ENCODE measurements around the gene SORBS1. TPM values are rescaled to one million over a fixed set of nuclear protein-coding genes. Genes with fewer than 3 reads are reported as not detected.

The SORBS1 gene
- total RNA-seq, 2 experiments from 2014 or later: 0.24 to 0.47 TPM

DNA sequence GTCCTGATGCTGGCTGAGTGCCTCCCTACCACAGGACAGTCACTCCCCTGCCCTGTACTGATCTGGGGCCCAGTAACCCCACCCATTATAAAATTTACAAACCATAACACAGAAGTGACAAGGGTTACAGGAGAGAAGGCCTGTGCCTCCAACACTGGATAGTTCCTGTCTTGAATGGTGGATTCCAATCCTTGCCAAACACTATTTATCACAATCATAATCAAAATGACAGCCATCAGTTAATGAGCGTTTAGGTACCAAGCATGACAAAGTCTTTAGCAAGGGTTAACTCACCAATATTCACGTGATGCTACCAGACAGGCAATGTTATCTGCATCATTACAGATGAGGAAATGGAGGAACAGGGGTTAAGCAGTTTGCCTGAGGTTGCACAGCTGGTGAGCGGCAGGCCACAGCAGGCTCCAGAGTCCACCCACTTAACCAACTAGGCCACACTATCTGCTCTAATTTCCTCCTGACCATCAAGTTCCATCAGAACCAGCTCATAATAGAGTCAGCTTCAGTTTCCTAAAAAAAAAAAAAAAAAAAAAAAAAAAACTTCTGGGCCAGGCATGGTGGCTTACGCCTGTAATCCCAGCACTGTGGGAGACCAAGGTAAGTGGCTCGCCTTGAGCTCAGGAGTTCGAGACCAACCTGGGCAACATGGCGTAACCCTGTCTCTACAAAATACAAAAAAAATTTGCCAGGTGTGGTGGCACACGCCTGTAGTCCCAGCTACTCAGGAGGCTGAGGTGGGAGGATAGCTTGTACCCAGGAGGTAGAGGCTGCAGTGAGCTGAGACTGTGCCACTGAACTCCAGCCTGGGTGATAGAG lies 284.6 kb downstream of the SORBS1 start:
- Mint-ChIP-seq H3K36me3 (ENCODE audit: low read depth) (no peaks in the 10 kb centered on the region), H3K4me1 (ENCODE audit: low read depth) (no peaks in the 10 kb centered on the region), H3K27me3 (ENCODE audit: low read depth) (peaks cover 5% of the 10 kb centered on the region), H3K27ac (no peak overlapping the region), H3K9me3 (ENCODE audit: insufficient read depth) (no peaks in the 10 kb centered on the region), H3K4me3 (no peak overlapping the region)
- CTCF ChIA-PET: interaction anchor here (1.4 kb wide), 2 partner anchors 30 to 34 kb away, joined by 3 read pairs; no protein-coding TSS in a partner anchor
- no peak for DNase-seq
- no peak for ATAC-seq
- POLR2A ChIA-PET: no interaction called here

DNA sequence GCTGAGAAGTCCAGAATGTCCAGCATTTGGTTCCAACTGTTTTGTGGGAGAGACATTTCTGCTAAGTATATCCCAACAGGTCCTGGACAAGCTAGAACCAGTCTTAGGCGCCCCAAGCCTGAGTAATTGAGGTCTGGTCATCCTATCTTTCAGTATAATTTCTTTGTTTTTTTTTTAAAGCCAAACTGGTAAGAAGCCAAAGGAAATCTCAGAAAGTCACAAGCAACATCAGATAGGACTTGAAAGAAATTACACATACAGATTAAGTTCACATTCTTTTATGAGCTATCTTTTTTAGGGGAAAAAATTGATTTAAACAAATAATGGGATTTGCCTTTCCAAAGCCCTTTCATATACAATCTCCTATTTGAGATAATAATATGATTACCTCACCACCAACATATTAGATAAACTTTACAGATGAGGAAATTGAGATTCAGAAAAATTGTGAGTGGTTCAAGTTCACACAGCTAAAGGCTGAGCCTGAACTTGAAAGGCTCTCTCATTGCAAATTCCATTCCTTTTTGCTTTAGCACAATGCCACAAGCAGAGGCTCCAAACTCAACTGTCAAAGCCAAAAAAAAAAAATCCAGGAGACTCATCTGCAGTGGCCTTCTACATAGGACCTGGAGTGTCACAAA lies 285.3 kb downstream of the SORBS1 start:
- POLR2A ChIA-PET: no interaction called here
- ATAC-seq: no peak
- DNase-seq: no peak
- Mint-ChIP-seq H3K4me3 (no peak overlapping the region), H3K27ac (no peak overlapping the region), H3K9me3 (ENCODE audit: insufficient read depth) (no peaks in the 10 kb centered on the region), H3K4me1 (ENCODE audit: low read depth) (no peaks in the 10 kb centered on the region), H3K27me3 (ENCODE audit: low read depth) (peaks cover 3% of the 10 kb centered on the region), H3K36me3 (ENCODE audit: low read depth) (no peaks in the 10 kb centered on the region)
- CTCF ChIA-PET: interaction anchor here (1.4 kb wide), 1 partner anchor 33 kb away, joined by 3 read pairs; no protein-coding TSS in a partner anchor

DNA sequence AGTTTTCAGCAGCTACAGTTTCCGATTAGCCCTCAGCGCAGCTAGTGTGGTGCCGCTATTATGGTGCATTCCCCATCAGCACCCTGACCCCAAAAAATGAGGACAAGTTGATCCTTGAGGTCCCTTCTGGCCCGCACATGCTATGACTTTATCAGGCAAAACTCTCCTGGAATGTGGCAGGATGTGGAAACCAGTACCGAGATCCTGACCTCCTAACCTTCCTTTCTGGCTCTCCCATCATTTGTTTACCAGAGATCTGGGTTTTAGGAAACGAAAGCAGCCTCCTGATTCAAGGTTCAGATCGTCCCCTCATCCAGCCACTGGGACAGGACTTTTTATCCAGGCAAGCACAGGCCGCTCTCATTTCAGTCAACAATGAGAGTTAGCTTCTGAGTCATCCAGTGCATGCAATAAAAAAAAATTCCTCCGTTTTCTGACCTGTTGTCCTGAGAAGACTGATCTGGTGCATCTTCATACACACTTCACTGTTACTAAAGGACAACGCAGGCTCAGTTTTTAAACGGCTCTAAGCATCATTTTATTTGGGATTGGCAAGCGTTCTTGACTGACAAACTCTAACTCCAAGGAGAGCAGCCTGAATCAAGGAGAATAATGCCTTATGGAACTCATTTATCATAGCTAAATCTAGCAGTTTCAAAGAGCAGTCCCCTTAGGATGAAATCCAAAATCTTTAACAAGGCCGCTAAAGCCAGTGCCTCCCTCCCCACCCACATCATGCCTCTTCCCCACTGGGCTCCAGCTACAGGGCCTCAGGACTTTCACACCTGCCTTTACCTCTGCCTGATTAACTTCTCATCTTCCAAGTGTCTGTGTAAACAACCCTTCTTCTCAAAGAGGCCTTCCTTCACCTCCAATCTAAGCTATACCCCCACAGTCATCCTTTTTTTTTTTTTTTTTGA lies 287.5 kb downstream of the SORBS1 start:
- H3K4me3 Mint-ChIP-seq: no peak overlapping the region
- CTCF ChIA-PET: interaction anchor here (1.4 kb wide), 1 partner anchor 30 kb away, joined by 5 read pairs; no protein-coding TSS in a partner anchor

DNA sequence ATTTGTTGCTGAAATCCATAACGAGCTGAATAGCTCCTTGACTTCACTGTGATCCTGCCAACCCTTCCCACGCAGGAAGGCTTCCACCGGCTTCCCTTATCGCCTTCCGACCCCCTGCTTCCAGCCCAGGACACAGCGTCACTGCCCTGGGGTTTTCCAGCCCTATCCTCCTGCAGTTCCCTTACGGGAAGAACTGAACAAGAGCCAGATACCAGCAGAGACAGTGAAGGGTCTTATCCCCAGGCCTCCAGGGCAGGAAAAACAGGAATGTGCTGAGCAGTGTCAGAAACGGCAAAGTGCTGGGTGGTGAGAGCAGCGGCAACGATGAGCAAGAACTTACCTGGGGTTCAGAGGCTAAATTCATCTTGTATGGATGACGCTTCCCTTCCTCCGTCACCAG lies 292.7 kb downstream of the SORBS1 start:
- ATAC-seq (no peak), DNase-seq (no peak)
- no peak overlapping the region for H3K4me3 Mint-ChIP-seq
- POLR2A ChIA-PET: no interaction called here
- no peaks in the 10 kb centered on the region for H3K9me3 Mint-ChIP-seq (ENCODE audit: insufficient read depth)
- peaks cover 2% of the 10 kb centered on the region for H3K27me3 Mint-ChIP-seq (ENCODE audit: low read depth)
- H3K4me1 Mint-ChIP-seq (ENCODE audit: low read depth): no peaks in the 10 kb centered on the region
- H3K36me3 Mint-ChIP-seq (ENCODE audit: low read depth): no peaks in the 10 kb centered on the region
- H3K27ac Mint-ChIP-seq: no peak overlapping the region
- CTCF ChIA-PET: no interaction called here

More for the DNA sequence above, 287.5 kb downstream of the SORBS1 start:
- no peaks in the 10 kb centered on the region for H3K36me3 Mint-ChIP-seq (ENCODE audit: low read depth)
- POLR2A ChIA-PET: no interaction called here
- H3K9me3 Mint-ChIP-seq (ENCODE audit: insufficient read depth): no peaks in the 10 kb centered on the region
- DNase-seq (no peak), ATAC-seq (no peak)
- H3K27me3 Mint-ChIP-seq (ENCODE audit: low read depth): peaks cover 2% of the 10 kb centered on the region
- no peak overlapping the region for H3K27ac Mint-ChIP-seq
- H3K4me1 Mint-ChIP-seq (ENCODE audit: low read depth): no peaks in the 10 kb centered on the region

DNA sequence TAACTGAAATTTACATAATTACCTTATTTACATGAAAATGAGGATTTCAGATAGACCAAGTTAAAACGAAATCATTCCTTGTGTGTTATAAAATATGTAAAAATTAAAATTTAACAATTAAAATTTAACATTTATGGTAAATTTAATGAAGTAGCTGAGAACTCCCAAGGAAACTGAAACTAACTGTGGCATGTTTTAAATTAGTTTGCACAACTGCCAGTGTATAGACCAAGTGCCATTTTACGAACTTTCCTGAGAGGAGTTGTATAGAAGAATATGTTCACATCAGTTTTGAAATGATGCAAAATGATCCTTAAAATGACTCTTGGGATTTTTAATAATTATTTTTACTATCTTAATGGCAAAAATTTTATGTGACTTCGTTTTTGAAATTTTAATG lies 293.9 kb downstream of the SORBS1 start:
- Mint-ChIP-seq H3K4me1 (ENCODE audit: low read depth) (no peaks in the 10 kb centered on the region), H3K36me3 (ENCODE audit: low read depth) (no peaks in the 10 kb centered on the region), H3K27ac (no peak overlapping the region), H3K27me3 (ENCODE audit: low read depth) (peaks cover 3% of the 10 kb centered on the region), H3K4me3 (no peak overlapping the region), H3K9me3 (ENCODE audit: insufficient read depth) (no peaks in the 10 kb centered on the region)
- CTCF ChIA-PET: no interaction called here
- no peak for ATAC-seq
- POLR2A ChIA-PET: no interaction called here
- DNase-seq: no peak

DNA sequence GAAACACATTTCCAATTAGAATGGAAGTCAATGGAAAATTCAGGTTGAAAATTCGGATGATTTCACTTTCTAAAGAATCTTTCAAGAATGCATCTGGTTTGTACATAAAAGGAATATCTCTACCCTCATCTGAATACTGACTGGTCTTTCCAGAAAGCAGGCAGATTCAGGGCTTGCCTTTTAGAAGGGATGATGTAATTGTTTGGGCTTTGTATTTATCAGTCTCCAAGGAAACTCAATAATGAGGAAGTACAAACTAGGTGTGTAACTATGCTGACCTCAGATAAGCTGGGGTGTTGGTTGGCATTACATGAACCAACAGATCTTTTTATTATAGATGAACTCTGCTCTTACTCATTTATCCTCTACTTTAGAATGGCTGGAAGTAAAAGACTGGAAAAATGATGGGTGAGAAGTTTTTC lies 294.5 kb downstream of the SORBS1 start:
- Mint-ChIP-seq H3K27ac (no peak overlapping the region), H3K36me3 (ENCODE audit: low read depth) (no peaks in the 10 kb centered on the region), H3K27me3 (ENCODE audit: low read depth) (peaks cover 3% of the 10 kb centered on the region), H3K4me1 (ENCODE audit: low read depth) (no peaks in the 10 kb centered on the region), H3K4me3 (no peak overlapping the region), H3K9me3 (ENCODE audit: insufficient read depth) (no peaks in the 10 kb centered on the region)
- ATAC-seq: no peak
- CTCF ChIA-PET: no interaction called here
- no peak for DNase-seq
- POLR2A ChIA-PET: no interaction called here

DNA sequence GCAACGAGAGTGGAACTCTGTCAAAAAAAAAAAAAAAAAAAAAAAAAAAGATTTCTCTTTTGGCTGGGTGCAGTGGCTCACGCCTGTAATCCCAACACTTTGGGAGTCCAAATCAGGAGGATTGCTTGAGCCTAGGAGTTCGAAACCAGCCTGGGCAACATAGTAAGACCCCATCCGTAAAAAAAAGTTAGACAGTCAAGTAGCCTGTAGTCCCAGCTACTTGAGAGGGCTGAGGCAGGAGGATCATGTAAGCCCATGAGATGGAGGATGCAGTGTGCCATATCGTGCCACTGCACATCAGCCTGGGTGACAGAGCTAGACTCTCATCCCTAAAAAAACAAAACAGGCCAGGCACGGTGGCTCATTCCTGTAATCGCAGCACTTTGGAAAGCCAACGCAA lies 295.6 kb downstream of the SORBS1 start:
- no peaks in the 10 kb centered on the region for H3K36me3 Mint-ChIP-seq (ENCODE audit: low read depth)
- CTCF ChIA-PET: no interaction called here
- H3K27me3 Mint-ChIP-seq (ENCODE audit: low read depth): peaks cover 3% of the 10 kb centered on the region
- no peak overlapping the region for H3K27ac Mint-ChIP-seq
- DNase-seq: no peak
- POLR2A ChIA-PET: interaction anchor here (0.6 kb wide), 1 partner anchor 8 kb away, joined by 3 read pairs; no protein-coding TSS in a partner anchor
- no peaks in the 10 kb centered on the region for H3K9me3 Mint-ChIP-seq (ENCODE audit: insufficient read depth)
- no peak overlapping the region for H3K4me3 Mint-ChIP-seq
- no peak for ATAC-seq
- no peaks in the 10 kb centered on the region for H3K4me1 Mint-ChIP-seq (ENCODE audit: low read depth)

DNA sequence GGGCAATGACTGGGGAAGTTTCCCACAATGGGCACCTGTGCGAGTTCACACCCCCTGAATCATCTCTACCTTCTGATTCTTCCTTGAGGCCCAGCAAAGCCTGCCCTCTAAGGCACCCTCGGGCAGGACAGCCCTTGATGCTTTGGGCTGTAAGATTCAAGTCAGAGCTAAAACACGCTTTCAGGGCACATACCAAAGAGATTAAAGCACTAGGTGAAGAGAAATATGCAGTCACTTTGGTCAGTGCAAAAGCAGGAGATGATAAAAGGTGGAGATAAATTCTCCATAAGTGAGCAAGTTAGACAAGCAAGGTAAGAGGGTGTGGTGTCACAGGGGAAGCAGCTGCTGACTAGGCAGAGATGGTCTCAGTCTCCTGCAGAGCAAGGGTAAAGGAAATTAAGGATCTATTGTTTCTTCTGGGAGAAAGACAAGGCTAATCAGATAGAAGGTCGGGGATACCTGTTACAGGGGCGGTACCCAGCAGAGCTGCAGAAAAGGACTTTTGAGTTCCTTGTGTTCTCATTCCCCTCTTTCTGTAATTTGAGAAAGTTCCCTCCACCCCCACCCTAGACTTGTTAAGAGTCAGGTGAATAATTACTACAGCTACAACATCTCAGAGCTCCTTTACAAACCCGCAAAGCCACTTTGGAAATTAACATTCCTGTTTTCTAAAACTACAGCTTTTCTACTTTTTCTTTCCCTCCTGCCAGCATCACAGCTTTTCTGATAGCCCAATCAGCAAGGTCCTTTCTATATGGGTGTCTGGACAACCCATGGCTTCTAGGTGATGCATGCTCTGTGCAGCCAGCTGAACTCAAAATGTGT lies 296.7 kb downstream of the SORBS1 start:
- no peaks in the 10 kb centered on the region for H3K4me1 Mint-ChIP-seq (ENCODE audit: low read depth)
- H3K27ac Mint-ChIP-seq: no peak overlapping the region
- H3K9me3 Mint-ChIP-seq (ENCODE audit: insufficient read depth): no peaks in the 10 kb centered on the region
- no peak for DNase-seq
- no peak for ATAC-seq
- CTCF ChIA-PET: no interaction called here
- POLR2A ChIA-PET: no interaction called here
- H3K27me3 Mint-ChIP-seq (ENCODE audit: low read depth): peaks cover 3% of the 10 kb centered on the region
- no peak overlapping the region for H3K4me3 Mint-ChIP-seq
- no peaks in the 10 kb centered on the region for H3K36me3 Mint-ChIP-seq (ENCODE audit: low read depth)

DNA sequence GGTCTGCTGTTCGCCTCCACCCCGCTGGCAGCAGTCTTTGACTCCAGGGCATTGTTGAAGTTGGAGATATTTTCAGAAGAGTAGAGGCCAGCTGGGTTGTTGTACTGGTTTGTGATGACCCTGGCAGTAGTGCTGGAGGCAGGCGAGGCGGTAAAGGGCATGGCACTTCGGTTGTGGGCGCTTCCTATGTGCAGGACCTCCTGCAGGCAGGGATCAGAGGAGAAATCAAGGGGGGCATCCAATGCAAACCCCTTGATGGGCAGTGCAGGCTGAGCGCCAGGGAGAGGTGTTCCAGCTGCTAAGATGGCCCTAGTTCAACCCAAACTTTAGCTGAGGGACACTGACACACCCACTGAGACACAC lies 297.3 kb downstream of the SORBS1 start:
- CTCF ChIA-PET: no interaction called here
- peaks cover 3% of the 10 kb centered on the region for H3K27me3 Mint-ChIP-seq (ENCODE audit: low read depth)
- no peaks in the 10 kb centered on the region for H3K36me3 Mint-ChIP-seq (ENCODE audit: low read depth)
- no peak overlapping the region for H3K4me3 Mint-ChIP-seq
- no peaks in the 10 kb centered on the region for H3K9me3 Mint-ChIP-seq (ENCODE audit: insufficient read depth)
- ATAC-seq (no peak), DNase-seq (no peak)
- H3K4me1 Mint-ChIP-seq (ENCODE audit: low read depth): no peaks in the 10 kb centered on the region
- H3K27ac Mint-ChIP-seq: no peak overlapping the region
- POLR2A ChIA-PET: no interaction called here

DNA sequence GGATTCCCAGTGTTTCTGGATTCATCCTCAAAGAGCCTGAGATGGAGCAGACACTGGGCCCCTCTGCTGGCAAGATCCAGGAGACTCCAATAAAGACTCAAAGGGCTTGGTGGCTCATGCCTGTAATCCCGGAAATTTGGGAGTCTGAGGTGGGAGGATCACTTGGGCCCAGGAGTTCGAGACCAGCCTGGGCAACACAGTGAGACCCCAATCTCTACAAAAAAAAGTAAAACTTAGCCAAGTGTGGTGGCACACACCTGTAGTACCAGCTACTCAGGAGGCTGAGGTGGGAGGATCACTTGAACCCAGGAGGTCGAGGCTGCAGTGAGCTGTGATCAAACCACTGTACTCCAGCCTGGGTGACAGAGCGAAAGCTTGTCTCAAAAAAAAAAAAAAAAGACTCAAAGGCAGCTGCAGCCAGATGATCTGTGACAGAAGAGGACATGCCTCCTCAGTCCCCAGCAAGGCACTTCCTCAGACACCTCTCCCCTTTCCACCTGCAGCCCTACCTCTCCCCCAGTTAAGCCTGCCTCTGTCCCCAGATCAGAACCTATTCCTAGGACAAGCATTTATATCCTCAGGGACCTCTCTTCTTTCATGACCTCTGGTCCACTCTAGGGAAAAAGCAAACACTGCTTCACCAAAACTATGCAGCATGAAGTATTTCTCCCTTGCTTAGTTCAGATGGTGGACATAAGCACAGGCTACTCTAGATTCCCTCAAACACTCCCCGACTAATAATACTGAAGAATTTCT lies 298.2 kb downstream of the SORBS1 start:
- Mint-ChIP-seq H3K27ac (no peak overlapping the region), H3K9me3 (ENCODE audit: insufficient read depth) (no peaks in the 10 kb centered on the region), H3K4me3 (no peak overlapping the region), H3K27me3 (ENCODE audit: low read depth) (peaks cover 7% of the 10 kb centered on the region), H3K4me1 (ENCODE audit: low read depth) (no peaks in the 10 kb centered on the region), H3K36me3 (ENCODE audit: low read depth) (no peaks in the 10 kb centered on the region)
- ATAC-seq: no peak
- CTCF ChIA-PET: no interaction called here
- DNase-seq: no peak
- POLR2A ChIA-PET: no interaction called here

DNA sequence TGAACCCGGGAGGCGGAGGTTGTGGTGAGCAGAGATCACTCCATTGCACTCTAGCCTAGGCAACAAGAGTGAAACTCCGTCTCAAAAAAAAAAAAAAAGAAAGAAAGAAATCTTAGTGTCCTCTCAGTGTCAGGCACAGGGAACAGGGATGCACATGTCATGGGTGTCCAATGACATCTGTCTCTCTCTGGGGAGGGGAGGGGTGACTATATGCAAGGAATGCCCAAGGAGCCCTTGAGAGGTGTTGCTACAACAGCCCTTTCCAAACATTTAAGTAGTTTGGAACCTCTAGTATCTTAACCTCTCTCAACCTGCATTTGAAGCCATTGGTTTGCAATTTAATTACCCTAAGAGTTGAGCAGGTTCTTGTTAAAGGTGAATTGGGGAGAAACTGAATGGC lies 299.2 kb downstream of the SORBS1 start:
- no peak for DNase-seq
- no peak for ATAC-seq
- peaks cover 8% of the 10 kb centered on the region for H3K27me3 Mint-ChIP-seq (ENCODE audit: low read depth)
- no peaks in the 10 kb centered on the region for H3K4me1 Mint-ChIP-seq (ENCODE audit: low read depth)
- H3K27ac Mint-ChIP-seq: no peak overlapping the region
- H3K4me3 Mint-ChIP-seq: no peak overlapping the region
- H3K9me3 Mint-ChIP-seq (ENCODE audit: insufficient read depth): no peaks in the 10 kb centered on the region
- CTCF ChIA-PET: no interaction called here
- no peaks in the 10 kb centered on the region for H3K36me3 Mint-ChIP-seq (ENCODE audit: low read depth)
- POLR2A ChIA-PET: no interaction called here
